ENCODE data around the gene SAE1. TPM values are rescaled to one million over a fixed set of nuclear protein-coding genes. Genes with fewer than 3 reads are reported as not detected.

The SAE1 gene
- total RNA-seq, 1 experiment from 2014 or later = 270 TPM

DNA sequence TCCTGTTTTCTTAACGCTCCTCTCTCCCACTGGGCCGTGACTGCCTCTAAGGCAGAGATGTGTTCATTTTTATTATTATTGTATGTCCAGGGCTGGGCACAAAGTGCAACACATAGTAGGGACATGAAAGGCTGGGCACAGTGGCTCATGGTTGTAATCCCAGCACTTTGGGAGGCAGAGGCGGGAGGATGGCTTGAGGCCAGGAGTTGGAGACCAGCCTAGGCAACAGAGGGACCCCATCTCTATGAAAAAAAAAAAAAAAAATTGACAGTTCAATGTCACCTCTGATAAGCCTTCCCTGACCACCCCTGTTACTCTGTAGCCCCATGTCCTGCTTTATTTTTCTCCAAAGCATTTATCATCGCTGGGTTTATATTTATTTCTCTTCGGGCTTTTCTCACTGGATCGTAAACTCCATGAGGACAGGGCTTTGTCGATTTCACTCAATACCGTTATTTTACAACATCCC lies 481 bp upstream of the SAE1 start:
- no peak for DNase-seq (ENCODE audit: low read depth)

GRCh38 chr19:47132194-47132852 lies 1.7 kb downstream of the SAE1 start:
- no peak for DNase-seq (ENCODE audit: low read depth)

- no peak for DNase-seq (ENCODE audit: low read depth)
Observed at GRCh38 chr19:47133021-47133471, 2.4 kb downstream of the SAE1 start.

- no peak for DNase-seq (ENCODE audit: low read depth)
Observed at GRCh38 chr19:47134545-47134944, 3.9 kb downstream of the SAE1 start.

DNA sequence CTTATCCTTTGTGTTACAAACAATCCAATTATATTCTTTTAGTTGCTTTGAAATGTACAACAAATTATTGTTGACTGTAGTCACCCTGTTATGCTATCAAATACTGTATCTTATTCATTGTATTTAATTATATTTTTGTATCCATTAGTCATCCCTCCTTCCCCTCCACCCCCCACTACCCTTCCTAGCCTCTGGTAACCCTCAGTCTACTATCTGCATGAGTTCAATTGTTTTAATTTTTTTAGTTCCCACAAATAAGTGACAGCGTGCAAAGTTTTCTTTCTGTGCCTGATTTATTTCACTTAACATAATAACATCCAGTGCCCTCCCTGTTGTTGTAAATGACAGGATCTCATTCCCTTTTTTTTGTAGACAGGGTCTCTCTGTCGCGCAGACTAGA lies 4.5 kb downstream of the SAE1 start:
- peak; percentile 54 for DNase-seq (ENCODE audit: low read depth)

DNA sequence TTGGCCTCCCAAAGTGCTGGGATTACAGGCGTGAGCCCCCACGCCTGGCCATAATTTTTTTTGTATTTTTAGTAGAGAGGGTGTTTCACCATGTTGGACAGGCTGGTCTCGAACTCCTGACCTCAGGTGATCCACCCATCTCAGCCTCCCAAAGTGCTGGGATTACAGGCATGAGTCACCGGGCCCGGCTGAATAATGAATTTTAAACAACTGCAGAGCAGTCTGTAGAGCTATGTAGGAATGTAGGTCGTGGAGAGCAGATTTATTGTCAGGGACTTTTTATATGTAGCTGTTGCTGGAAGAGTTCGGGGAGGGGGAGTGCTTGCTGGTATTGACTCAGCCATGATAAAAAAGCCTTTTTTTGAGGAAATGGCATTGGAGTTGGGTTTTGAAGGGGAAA lies 10.6 kb downstream of the SAE1 start:
- peak; percentile 83 for DNase-seq (ENCODE audit: low read depth)

GRCh38 chr19:47141695-47142094 lies 11.1 kb downstream of the SAE1 start:
- DNase-seq (ENCODE audit: low read depth) = no peak

- peak; percentile 37 for DNase-seq (ENCODE audit: low read depth)
Observed at GRCh38 chr19:47142779-47143178, 12.1 kb downstream of the SAE1 start.

DNA sequence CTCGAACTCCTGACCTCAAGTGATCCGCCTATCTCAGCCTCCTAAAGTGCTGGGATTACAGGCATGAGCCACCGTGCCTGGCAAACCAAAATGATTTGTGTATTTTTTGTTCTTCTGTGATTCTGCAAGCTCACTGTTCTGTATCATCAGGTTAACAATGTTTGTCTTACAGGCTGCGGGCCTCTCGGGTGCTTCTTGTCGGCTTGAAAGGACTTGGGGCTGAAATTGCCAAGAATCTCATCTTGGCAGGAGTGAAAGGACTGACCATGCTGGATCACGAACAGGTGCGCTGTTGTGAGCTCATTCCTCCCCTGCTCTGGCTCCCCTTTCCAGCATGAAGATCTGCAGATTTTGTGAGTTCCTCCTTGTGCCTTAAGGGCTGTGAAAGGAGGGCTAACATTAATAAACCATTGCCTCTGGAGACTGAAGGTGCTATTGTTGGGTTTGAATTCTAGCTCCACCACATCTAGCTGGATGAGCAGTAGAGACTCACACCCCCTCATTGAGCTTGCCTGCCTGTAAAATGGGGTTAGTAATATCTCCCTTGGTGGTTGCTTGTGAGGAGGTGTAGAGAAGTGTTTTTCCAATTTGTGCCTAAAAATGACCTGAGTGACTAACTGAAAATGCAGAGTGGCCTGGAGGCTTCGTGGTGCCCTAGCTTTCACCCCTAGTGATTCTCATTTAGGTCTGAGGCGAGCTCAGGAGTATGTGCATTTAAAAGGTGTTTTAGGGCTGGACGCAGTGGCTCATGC lies 12.9 kb downstream of the SAE1 start:
- DNase-seq (ENCODE audit: low read depth) = no peak

GRCh38 chr19:47144630-47145029 lies 14.0 kb downstream of the SAE1 start:
- no peak for DNase-seq (ENCODE audit: low read depth)

- DNase-seq (ENCODE audit: low read depth) = no peak
Observed at GRCh38 chr19:47145639-47146486, 15.2 kb downstream of the SAE1 start.

- no peak for DNase-seq (ENCODE audit: low read depth)
Observed at GRCh38 chr19:47146920-47147319, 16.3 kb downstream of the SAE1 start.

DNA sequence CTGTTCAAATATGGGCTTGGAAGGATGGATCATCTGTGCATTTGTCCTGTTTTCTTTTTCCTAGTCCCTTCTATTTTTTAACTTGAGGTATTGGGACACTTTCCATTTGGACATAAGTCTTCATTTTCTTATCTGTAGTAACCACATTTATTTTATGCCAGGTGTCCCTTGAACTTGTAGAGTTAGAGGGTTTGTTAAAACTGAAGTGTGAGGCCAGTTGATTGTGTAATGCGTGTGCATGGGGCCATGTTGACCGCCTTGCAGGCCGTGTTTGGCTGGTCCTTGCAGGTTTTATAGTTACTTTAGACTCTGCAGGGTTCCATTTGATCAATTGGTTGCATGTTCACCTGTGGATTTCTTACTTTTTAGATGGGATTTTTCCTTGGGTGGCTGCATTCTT lies 21.0 kb downstream of the SAE1 start:
- DNase-seq (ENCODE audit: low read depth) = no peak

DNA sequence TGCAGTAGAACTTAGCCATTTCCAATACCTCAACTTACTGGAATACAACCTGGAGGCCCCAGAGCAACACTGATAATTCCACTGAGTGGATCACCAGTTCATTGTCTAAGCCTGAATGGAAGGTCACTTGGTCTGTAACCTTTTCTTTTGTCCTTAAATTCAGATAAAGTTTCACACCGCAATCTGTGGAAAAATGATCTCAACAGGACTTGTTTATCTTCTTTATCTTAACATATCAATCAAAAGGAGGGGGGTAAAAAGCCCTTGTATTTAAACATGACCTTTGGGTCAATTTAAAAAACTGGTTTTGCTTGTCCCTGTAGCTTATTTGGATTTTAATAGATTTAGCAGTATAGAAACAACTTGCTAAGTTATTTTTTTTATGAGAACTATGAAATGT lies 21.6 kb downstream of the SAE1 start:
- DNase-seq (ENCODE audit: low read depth) = no peak

GRCh38 chr19:47152632-47153031 lies 22.0 kb downstream of the SAE1 start:
- no peak for DNase-seq (ENCODE audit: low read depth)

DNA sequence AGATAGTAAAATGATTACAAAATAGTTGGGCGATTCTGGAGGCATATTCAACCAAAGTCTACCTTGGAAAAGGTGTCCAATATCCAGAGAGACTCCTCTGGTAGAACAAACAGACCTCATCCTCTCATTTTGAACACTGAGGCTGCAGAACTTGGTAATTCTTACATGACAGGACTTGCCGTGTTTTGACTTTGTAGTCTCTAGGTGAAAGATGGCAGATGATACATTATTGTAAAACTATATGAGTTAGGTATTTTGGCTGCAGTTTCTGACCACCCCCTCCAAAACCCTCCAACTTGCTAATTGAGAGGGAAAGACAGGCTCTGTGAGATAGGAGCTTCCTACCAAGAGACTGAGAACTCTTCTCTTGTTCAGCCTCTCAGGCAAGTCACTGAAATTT lies 22.6 kb downstream of the SAE1 start:
- DNase-seq (ENCODE audit: low read depth) = no peak

DNA sequence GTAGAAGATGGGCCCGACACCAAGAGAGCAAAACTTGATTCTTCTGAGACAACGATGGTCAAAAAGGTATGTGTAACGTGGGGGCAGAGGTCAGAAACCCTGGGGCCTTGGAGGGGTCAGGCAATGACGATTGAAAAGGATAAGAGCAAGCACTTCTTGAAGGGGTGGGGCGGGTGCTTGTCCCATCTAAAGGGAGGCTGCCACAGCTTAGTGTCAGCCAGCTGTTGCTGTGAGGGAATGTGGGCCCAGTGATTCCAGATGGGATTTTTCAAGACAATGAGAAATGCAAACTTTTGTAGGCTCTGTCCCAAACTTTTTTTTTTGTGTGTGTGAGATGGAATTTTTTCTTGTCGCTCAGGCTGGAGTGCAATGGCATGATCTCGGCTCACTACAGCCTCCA lies 24.5 kb downstream of the SAE1 start:
- no peak for DNase-seq (ENCODE audit: low read depth)

DNA sequence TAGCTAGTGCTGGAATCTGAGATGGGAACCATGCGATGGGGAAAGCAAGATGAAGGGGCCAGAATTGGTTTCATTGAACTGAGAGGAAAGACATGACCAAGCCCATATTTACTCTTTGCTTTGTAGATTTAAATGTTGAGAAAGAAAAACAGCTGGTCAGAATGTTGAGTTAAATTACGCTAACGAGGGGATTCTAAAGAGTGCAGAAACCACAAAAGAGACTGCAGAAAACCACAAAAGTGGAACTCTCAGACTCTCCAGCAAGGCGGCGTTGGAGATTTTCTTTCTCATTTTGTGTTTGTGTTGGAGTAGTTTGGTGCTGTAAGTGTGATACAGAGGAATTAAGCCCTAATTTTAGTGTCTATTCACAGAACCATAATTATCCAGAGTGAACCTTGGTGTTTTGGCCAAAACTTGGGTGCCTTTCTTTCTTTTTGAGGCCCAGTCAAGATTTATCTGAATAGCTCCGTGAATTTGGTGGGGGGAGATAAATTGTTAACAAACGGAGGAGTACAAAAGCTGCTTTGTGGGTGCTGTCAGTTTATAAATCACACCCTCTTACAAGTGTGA lies 26.3 kb downstream of the SAE1 start:
- peak; percentile 70 for DNase-seq (ENCODE audit: low read depth)

DNA sequence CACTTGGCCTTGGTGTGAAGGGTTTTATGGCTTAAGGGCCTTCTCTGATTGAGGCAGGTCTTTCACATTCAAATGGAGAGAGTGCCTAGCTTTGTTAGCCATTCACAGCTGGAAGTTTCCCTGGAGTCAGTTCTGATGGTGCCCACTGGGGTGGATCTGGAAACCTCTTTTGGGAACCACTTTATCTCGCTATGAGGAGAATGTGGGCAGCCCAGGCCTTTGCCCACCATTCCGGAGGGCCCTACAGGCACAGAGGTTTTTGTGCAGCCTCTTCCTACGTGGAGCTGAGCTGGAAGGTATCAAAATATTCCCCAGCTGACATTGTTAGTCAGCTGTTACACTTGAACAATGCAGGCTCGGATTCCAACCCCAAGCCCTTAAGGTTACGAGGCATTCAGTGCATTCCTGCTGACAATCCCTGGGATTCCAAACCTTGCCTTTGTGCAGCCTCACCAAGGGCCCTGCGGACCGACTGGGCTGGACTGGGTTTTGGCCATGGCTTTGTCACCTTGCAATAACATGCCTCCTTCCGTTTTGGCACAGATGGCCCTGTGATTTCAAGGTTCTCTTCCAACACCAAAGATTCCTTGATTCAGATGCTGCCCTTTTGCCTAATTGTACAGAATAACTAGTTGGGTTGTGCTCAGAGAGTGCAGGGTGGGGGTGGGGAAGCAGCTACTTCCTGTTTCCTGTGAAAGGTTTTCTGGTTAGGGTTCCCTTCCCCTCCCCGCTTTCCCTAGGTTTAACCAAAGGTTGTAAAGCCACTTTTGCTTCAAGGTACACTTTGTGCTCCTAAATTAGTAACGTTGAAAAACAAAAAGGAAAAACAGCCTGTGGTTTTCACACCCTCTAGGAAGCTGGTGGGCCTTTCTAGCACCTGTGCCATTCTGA lies 27.0 kb downstream of the SAE1 start:
- peak; percentile 92 for DNase-seq (ENCODE audit: low read depth)

DNA sequence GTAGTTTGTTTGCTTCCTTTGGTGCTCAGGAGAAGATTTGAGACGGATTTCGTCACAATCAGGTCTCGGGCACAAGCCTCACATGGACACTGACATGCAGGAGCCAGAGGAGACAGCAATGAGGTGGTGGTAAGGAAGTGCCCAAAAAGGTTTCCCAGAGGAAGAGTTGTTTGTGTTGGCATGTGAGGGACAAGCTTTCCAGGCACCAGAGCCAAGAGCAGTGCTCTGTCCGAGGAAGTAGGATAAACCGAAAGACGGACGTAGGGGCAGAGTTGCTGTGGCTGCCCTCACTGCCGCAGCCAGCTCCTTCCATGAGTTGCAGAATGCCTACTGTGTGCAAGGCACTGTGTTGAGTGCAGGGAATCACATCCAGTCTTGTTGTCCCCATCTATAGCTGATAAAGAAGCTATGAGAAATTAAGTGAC lies 27.7 kb downstream of the SAE1 start:
- no peak for DNase-seq (ENCODE audit: low read depth)
